Stimulated activated CD8-positive, alpha-beta memory T cell treated with anti-CD3 and anti-CD28 coated beads, Interleukin-15, amount 100 ng/mL, for 1 hour (primary cell): ENCODE measurements around the gene MTCH1.

Experiments
- DNase-seq: peaks from one replicate; pipeline ENCODE4 v3.0.0-alpha.2; 2020; ENCODE audit warnings: low read depth

Gene MTCH1

DNA sequence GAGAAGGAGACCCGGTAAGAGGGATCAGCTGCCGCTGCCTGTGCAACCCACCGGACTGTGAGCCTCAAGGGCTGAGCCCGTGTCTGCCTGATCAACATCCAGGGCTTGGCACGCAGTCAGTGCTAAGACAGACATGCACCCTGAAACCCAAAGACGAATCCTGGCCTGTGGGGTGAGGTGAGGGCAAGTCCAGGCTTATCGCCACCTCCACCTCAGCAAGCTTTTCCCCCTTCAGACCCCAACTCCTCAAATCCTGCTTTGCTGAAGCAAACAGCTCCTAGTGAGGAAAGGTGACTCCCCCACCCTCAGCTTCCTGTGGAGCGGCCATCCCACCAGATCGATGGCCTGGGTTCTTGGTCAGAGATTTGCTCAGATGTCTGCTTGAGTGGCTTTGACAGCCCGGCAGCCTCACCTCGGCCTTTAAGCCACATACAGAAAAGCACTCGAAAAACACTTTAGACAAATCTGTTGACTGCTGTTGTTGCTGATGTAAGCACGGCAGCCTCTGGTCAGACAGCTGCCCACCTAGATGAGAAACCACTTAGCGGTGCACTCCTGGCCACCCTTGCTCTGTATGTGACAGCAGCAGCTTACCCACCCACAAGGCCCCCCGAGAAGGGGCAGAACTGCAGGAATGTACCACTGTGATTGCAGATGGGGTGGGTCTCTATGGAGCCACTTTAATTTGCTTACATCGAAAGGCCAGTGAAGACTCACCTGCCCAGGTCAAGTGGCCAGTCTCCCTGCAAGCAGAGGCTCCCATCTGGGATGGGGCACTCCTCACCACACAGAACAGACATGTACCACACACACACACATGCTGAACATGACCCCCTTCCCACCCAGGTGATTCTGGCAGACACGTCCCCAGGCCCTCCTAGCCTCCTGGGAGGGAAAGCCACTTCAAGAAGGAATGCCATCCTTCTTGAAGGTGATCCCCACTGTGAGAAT, 14.8 kb downstream of the MTCH1 start:
- no peak for DNase-seq

- DNase-seq = no peak
Measured at GRCh38 chr6:36969988-36970891, 15.8 kb downstream of the MTCH1 start.

DNA sequence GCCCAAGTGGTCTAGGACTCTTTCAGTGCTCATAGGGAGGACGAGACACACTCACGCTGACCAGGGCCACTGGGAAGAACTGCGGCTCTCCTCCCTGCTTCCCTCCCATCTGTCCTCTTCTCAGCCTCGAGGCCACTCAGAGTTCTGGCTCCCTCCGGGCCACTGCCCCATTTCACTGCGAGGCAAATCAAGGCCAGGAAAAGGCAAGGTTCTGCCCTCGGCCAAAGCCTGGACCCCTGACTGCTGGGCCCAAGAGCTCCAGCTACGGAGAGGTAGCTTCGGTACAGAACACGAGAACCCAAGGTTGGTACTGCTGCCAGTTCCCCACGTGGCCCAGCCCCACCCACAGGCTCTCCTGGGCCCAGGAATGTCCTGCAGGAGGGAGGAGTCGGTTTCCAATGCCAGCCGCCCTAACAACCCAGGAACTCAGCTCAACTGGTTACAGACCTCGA, 16.7 kb downstream of the MTCH1 start:
- DNase-seq = no peak

- DNase-seq = no peak
Measured at GRCh38 chr6:36968266-36968977, 17.6 kb downstream of the MTCH1 start.

- no peak for DNase-seq
Measured at GRCh38 chr6:36967757-36968156, 18.2 kb downstream of the MTCH1 start.

DNA sequence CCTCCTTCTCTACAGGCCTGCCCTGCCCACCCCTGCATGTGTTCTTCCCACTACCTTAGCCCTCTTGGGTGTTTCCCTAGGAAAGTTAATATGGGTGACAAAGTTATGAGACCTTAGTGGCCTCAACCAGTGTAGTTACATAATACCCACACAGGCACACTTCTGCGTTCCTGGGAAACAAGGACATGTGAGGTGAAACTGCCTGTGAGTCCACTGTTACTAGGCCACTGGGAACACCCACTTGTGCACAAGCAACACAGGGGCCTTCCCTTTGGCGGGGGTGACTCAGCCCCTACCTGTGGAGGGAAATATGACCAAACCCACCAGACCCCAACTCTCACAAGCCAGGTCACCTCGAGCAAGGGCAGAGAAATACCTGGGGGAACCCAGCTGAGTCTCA, 18.7 kb downstream of the MTCH1 start:
- no peak for DNase-seq

GRCh38 chr6:36964908-36965307, 21.1 kb downstream of the MTCH1 start:
- no peak for DNase-seq

DNA sequence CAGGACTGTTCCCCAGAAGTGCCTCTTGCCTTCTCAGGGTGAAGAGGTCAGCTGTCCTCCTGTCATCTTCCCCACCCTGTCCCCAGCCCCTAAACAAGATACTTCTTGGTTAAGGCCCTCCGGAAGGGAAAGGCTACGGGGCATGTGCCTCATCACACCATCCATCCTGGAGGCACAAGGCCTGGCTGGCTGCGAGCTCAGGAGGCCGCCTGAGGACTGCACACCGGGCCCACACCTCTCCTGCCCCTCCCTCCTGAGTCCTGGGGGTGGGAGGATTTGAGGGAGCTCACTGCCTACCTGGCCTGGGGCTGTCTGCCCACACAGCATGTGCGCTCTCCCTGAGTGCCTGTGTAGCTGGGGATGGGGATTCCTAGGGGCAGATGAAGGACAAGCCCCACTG, 21.6 kb downstream of the MTCH1 start:
- DNase-seq = no peak

DNA sequence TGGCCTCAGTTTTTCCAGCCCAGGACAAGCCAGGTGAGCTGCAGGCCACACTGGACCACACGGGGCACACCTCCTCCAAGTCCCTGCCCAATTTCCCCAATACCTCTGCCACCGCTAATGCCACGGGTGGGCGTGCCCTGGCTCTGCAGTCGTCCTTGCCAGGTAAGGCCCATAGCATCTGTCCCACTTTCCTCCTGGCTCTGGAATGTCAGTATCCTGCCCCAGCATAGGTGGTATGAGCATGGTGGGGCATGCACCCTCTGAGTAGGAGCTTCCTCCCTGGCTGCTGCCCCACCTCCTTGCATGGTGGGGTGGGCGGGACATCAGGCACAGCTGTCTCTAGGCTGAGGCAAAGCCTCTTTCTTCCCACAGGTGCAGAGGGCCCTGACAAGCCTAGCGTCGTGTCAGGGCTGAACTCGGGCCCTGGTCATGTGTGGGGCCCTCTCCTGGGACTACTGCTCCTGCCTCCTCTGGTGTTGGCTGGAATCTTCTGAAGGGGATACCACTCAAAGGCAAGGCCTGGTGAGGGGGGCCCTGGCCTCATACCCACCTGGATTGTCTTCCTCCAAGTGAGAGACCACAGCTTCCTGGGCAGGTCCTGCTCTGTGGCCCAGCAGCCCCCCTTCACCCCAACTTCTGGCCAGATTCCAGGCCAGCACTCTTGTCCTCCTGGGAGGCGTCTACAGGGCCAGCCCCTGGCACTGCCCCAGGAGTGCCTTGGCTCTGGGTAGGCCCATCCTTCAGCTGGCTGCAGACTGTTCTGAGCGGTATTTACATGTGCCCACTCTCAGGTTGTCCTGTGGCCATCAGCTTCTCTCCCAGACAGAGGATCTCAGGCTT, 22.3 kb downstream of the MTCH1 start:
- no peak for DNase-seq

- peak; percentile 59 for DNase-seq
Measured at GRCh38 chr6:36962874-36963273, 23.1 kb downstream of the MTCH1 start.

DNA sequence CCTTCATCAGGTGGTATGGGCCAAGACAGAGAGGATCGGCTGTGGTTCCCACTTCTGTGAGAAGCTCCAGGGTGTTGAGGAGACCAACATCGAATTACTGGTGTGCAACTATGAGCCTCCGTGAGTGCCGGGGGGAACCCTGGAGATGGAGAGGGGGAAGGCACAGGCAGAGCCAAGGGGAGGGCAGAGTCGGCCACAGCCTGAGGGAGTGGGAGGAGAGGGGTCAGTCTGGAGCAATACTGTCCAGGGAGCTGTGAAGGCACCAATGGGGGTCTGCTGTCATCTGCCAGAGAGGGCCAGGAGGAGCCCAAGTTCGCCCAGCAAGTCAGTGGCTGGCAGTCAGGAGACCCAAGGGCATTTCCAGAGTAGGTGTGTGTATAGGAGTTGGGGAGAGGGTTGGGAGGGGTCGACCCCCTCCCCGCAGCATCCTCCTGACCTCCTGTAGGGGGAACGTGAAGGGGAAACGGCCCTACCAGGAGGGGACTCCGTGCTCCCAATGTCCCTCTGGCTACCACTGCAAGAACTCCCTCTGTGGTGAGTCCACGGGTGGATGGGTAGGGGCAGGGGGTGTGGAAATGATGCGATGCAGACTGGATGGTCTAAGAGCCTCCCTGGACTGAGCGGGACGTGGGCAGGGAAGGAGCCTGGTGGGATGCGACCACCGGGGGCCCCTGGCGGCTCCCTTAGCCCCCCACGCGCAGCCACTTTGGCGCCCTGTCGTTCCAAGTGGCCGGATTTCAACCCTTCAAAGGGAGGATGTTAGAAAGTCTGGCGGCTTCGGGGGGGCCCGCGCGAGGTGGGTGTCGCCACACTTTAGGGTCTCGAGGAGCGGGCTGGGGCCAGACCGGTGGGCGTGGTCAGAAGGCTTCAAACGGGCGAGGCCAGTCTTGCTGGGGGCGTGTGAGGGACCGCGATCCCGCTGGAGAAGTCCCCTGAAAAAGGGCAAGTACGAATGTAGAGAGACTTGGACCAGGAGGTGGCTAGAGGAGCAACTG, 24.3 kb downstream of the MTCH1 start:
- no peak for DNase-seq

- no peak for DNase-seq
Measured at GRCh38 chr6:36959555-36960250, 26.3 kb downstream of the MTCH1 start.

- no peak for DNase-seq
Measured at GRCh38 chr6:36958775-36959554, 27.0 kb downstream of the MTCH1 start.

DNA sequence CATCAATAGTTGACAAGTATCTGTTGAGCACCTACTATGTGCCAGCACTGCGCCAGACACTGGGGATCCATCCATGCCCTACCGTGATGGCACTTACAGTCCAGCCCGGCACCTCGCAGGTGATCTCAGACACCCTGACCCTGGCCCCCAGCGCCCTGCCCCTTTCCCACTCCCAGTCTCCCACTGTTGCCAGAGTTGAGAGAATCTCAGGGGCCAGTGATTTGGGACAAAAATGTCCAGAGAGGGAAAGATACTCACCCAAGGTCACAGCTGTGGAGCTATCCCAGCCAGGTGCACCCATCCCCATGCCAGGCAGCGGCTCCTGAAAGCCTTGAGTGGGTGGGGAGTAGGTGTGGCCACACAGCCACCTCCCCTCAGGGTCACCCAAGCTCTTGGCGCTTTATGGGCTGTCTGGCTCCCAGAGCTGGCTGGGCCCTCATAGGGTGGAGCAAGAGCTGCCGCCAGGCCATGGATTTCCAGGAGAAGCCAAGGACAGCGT, 28.2 kb downstream of the MTCH1 start:
- no peak for DNase-seq

DNA sequence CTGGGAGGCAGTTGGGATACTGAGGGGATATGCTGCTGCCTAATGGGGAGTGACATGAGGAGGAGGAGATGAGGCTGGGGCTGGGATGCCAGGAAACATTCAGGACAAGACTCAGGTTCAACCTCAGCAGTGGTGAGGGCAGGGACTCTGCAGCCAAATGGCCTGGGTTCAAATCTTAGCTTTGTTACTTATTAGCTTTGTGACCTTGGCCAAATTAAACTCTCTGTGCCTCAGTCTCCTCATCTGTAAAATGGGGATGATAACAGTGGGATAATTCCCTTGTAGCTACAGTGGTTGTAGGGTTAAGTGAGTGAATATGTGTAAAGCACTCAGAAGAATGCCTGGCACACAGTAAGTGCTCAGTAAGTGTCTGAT, 29.6 kb downstream of the MTCH1 start:
- DNase-seq = no peak

GRCh38 chr6:36955671-36956445, 30.1 kb downstream of the MTCH1 start:
- DNase-seq = no peak

GRCh38 chr6:36955136-36955535, 30.9 kb downstream of the MTCH1 start:
- no peak for DNase-seq
